HG03442 (cell line): ENCODE data around the gene SPOCD1.

Experiments
- ATAC-seq: cut with Tn5 transposase; IDR thresholded peaks from one replicate; pipeline ENCODE4 v1.9.1; 2021; ENCODE audit warnings: mild to moderate bottlenecking, moderate library complexity; ENCODE audit not compliant: unreplicated experiment

SPOCD1 gene

GRCh38 chr1:31815752-31816500 is at the start of gene SPOCD1:
TSS of gene SPOCD1 (minus strand) at chr1:31816022. CDS start at chr1:31815333, 689 bp downstream.
- ATAC-seq, result no peak

GRCh38 chr1:31862071-31862470 is 46.2 kb upstream of the SPOCD1 start:
- ATAC-seq, result no peak

GRCh38 chr1:31861346-31861745 is 45.5 kb upstream of the SPOCD1 start:
- no peak for ATAC-seq

GRCh38 chr1:31860581-31860980 is 44.8 kb upstream of the SPOCD1 start:
- no peak for ATAC-seq

GRCh38 chr1:31859719-31860118 is 43.9 kb upstream of the SPOCD1 start:
- ATAC-seq, result no peak

- ATAC-seq, result no peak
Observed at GRCh38 chr1:31859044-31859443, 43.2 kb upstream of the SPOCD1 start.

- ATAC-seq, result no peak
Observed at GRCh38 chr1:31857863-31858262, 42.0 kb upstream of the SPOCD1 start.

- no peak for ATAC-seq
Observed at GRCh38 chr1:31856140-31856539, 40.3 kb upstream of the SPOCD1 start.

- no peak for ATAC-seq
Observed at GRCh38 chr1:31855038-31855845, 39.4 kb upstream of the SPOCD1 start.

- ATAC-seq, result no peak
Observed at GRCh38 chr1:31849653-31850052, 33.8 kb upstream of the SPOCD1 start.

- ATAC-seq, result no peak
Observed at GRCh38 chr1:31848381-31848897, 32.6 kb upstream of the SPOCD1 start.

- no peak for ATAC-seq
Observed at GRCh38 chr1:31846484-31846883, 30.7 kb upstream of the SPOCD1 start.

- no peak for ATAC-seq
Observed at GRCh38 chr1:31843506-31843905, 27.7 kb upstream of the SPOCD1 start.

GRCh38 chr1:31839662-31840343 is 24.0 kb upstream of the SPOCD1 start:
- no peak for ATAC-seq

GRCh38 chr1:31837451-31838158 is 21.8 kb upstream of the SPOCD1 start:
- no peak for ATAC-seq

- ATAC-seq, result no peak
Observed at GRCh38 chr1:31836638-31837037, 20.8 kb upstream of the SPOCD1 start.

GRCh38 chr1:31835415-31835814 is 19.6 kb upstream of the SPOCD1 start:
- ATAC-seq, result no peak

- ATAC-seq, result no peak
Observed at GRCh38 chr1:31834501-31834900, 18.7 kb upstream of the SPOCD1 start.

- no peak for ATAC-seq
Observed at GRCh38 chr1:31831397-31832378, 15.9 kb upstream of the SPOCD1 start.

GRCh38 chr1:31830511-31830910 is 14.7 kb upstream of the SPOCD1 start:
- ATAC-seq, result no peak
